Mesodermal cell (in vitro differentiated cells): Measurements from ENCODE around the gene TMCC3.
"Not testable (repeated sequence)": the region's sequence is repeated elsewhere in the genome, so short reads cannot be mapped to it uniquely, and the experiment has no call there.

Experiments
- H3K27ac ChIP-seq: 2 replicates; pipeline ENCODE4 v1.7.0; 2013; ENCODE audit warnings: mild to moderate bottlenecking, low read depth, low read length, moderate library complexity; ENCODE audit not compliant: severe bottlenecking
- H3K36me3 ChIP-seq: 2 replicates; pipeline ENCODE4 v1.7.1; 2013; ENCODE audit warnings: mild to moderate bottlenecking, low read length, moderate library complexity; ENCODE audit not compliant: control insufficient read depth, insufficient read depth
- H3K4me1 ChIP-seq: one replicate; pipeline ENCODE4 v1.7.1; 2013; ENCODE audit warnings: mild to moderate bottlenecking, low read length; ENCODE audit not compliant: insufficient read depth, control insufficient read depth, poor library complexity, severe bottlenecking
- H3K4me3 ChIP-seq: 2 replicates; pipeline ENCODE4 v1.7.0; 2013; ENCODE audit warnings: low read length, control low read depth, mild to moderate bottlenecking; ENCODE audit not compliant: insufficient read depth, poor library complexity, severe bottlenecking; ENCODE audit errors: extremely low read depth
- H3K9me3 ChIP-seq: 2 replicates; pipeline ENCODE4 v1.7.1; 2013; ENCODE audit warnings: mild to moderate bottlenecking, low read length, moderate library complexity; ENCODE audit not compliant: control insufficient read depth
- WGBS, 2 experiments: methylation state at CpG; one replicate each; pipeline ENCODE4 v1.1.5; 2013; ENCODE audit warnings: missing lambda C conversion rate in 2 of 2; ENCODE audit not compliant: insufficient coverage in 2 of 2; 5-methylcytosine and 5-hydroxymethylcytosine counted together

The TMCC3 gene

GRCh38 chr12:94601307-94601706 lies 49.0 kb downstream of the TMCC3 start:
- not testable (repeated sequence) for H3K27ac ChIP-seq
- whole genome bisulfite sequencing, 2 experiments = 60 to 100% methylated on average over 1 of the region's 5 CpGs

GRCh38 chr12:94599189-94599588 lies 51.2 kb downstream of the TMCC3 start:
- Histone ChIP-seq H3K4me1 (no peaks in the 10 kb centered on the region), H3K4me3 (no peak overlapping the region), H3K36me3 (no peaks in the 10 kb centered on the region), H3K9me3 (no peaks in the 10 kb centered on the region), H3K27ac (no peak overlapping the region)
- WGBS, 2 experiments = 80 to 81% methylated on average over 1 to 3 of the region's 4 CpGs

More at GRCh38 chr12:94601307-94601706, 49.0 kb downstream of the TMCC3 start:
- not testable (repeated sequence) for H3K4me3 ChIP-seq, H3K36me3 ChIP-seq, H3K4me1 ChIP-seq
- peaks cover 11% of the 10 kb centered on the region for H3K9me3 ChIP-seq

- H3K4me1 ChIP-seq = no peaks in the 10 kb centered on the region
- no peaks in the 10 kb centered on the region for H3K36me3 ChIP-seq
- WGBS, 2 experiments = 86 to 90% methylated on average over 2 to 3 of the region's 5 CpGs
Observed at GRCh38 chr12:94597268-94597667, 53.1 kb downstream of the TMCC3 start.

GRCh38 chr12:94596596-94596995 lies 53.8 kb downstream of the TMCC3 start:
- H3K36me3 ChIP-seq = no peaks in the 10 kb centered on the region
- H3K9me3 ChIP-seq = no peaks in the 10 kb centered on the region
- H3K4me3 ChIP-seq = no peak overlapping the region
- no peaks in the 10 kb centered on the region for H3K4me1 ChIP-seq
- no peak overlapping the region for H3K27ac ChIP-seq
- WGBS, 2 experiments = 92 to 100% methylated on average over 2 of the region's 2 CpGs

More at GRCh38 chr12:94597268-94597667, 53.1 kb downstream of the TMCC3 start:
- Histone ChIP-seq H3K4me3 (no peak overlapping the region), H3K9me3 (no peaks in the 10 kb centered on the region), H3K27ac (no peak overlapping the region)

- Histone ChIP-seq H3K9me3 (no peaks in the 10 kb centered on the region), H3K4me1 (no peaks in the 10 kb centered on the region), H3K4me3 (no peak overlapping the region), H3K36me3 (no peaks in the 10 kb centered on the region), H3K27ac (no peak overlapping the region)
- 100% methylated on average over 1 of the region's 3 CpGs; no CpG with 5 or more reads in 1 of the 2 experiments for WGBS, 2 experiments
Observed at GRCh38 chr12:94595152-94595551, 55.2 kb downstream of the TMCC3 start.

GRCh38 chr12:94594443-94594825 lies 55.9 kb downstream of the TMCC3 start:
- Histone ChIP-seq H3K4me3 (no peak overlapping the region), H3K4me1 (no peaks in the 10 kb centered on the region), H3K9me3 (no peaks in the 10 kb centered on the region), H3K27ac (no peak overlapping the region), H3K36me3 (no peaks in the 10 kb centered on the region)
- 49 to 73% methylated on average over 3 of the region's 3 CpGs for whole genome bisulfite sequencing, 2 experiments

GRCh38 chr12:94593822-94594442 lies 56.4 kb downstream of the TMCC3 start:
- no peak overlapping the region for H3K4me3 ChIP-seq
- WGBS, 2 experiments = 50 to 88% methylated on average over 1 to 3 of the region's 4 CpGs
- no peaks in the 10 kb centered on the region for H3K9me3 ChIP-seq
- H3K4me1 ChIP-seq = no peaks in the 10 kb centered on the region
- H3K36me3 ChIP-seq = no peaks in the 10 kb centered on the region
- no peak overlapping the region for H3K27ac ChIP-seq

- H3K4me3 ChIP-seq, H3K4me1 ChIP-seq, H3K27ac ChIP-seq, H3K9me3 ChIP-seq, H3K36me3 ChIP-seq: not testable (repeated sequence)
- 76 to 93% methylated on average over 4 to 9 of the region's 9 CpGs for WGBS, 2 experiments
Observed at GRCh38 chr12:94592723-94593122, 57.6 kb downstream of the TMCC3 start.

- WGBS, 2 experiments = 84 to 93% methylated on average over 3 of the region's 6 CpGs
- no peak overlapping the region for H3K27ac ChIP-seq
- H3K36me3 ChIP-seq = no peaks in the 10 kb centered on the region
- no peak overlapping the region for H3K4me3 ChIP-seq
- no peaks in the 10 kb centered on the region for H3K4me1 ChIP-seq
- H3K9me3 ChIP-seq = no peaks in the 10 kb centered on the region
Observed at GRCh38 chr12:94592080-94592479, 58.3 kb downstream of the TMCC3 start.

GRCh38 chr12:94590428-94590827 lies 59.9 kb downstream of the TMCC3 start:
- no peaks in the 10 kb centered on the region for H3K9me3 ChIP-seq
- WGBS, 2 experiments = 61 to 71% methylated on average over 5 to 7 of the region's 8 CpGs
- no peaks in the 10 kb centered on the region for H3K36me3 ChIP-seq
- H3K27ac ChIP-seq = no peak overlapping the region
- H3K4me3 ChIP-seq = no peak overlapping the region
- no peaks in the 10 kb centered on the region for H3K4me1 ChIP-seq

GRCh38 chr12:94589591-94590001 lies 60.8 kb downstream of the TMCC3 start:
- H3K9me3 ChIP-seq = no peaks in the 10 kb centered on the region
- H3K27ac ChIP-seq = no peak overlapping the region
- H3K36me3 ChIP-seq = no peaks in the 10 kb centered on the region
- no peak overlapping the region for H3K4me3 ChIP-seq
- WGBS, 2 experiments = 88 to 97% methylated on average over 3 of the region's 5 CpGs
- no peaks in the 10 kb centered on the region for H3K4me1 ChIP-seq
